PC-9 (cell line): ENCODE data around the gene ARHGEF17.

Experiments
- CTCF ChIP-seq: fragments of 200-600 bp; sonication (generic); conservative IDR thresholded peaks from 2 replicates; pipeline ENCODE4 v1.6.1; 2017; ENCODE audit warnings: mixed run types, antibody characterized with exemption, mild to moderate bottlenecking, moderate library complexity
- EZH2 ChIP-seq: fragments of 200-600 bp; sonication (generic); IDR thresholded peaks from 2 replicates; pipeline ENCODE4 v1.8.0; 2017; ENCODE audit warnings: antibody characterized with exemption, low read depth

GRCh38 chr11:73401217-73401923, 93.3 kb downstream of the ARHGEF17 start:
- TF ChIP-seq EZH2 (no peak), CTCF (no peak)
